Ovary (tissue), 9 donors: ENCODE measurements around the gene GCA. TPM values are rescaled to one million over a fixed set of nuclear protein-coding genes. Genes with fewer than 3 reads are reported as not detected.

ENCODE experiments used
- DNase-seq, 5 donors: peaks; one replicate each; pipeline ENCODE4 v3.0.0-alpha.2; 2019 to 2020
- H3K27ac ChIP-seq, 2 donors: fragments of 200-600 bp; one replicate each; pipeline versions ENCODE4 v1.5.1 to v1.8.0; 2019 to 2022
- H3K27me3 ChIP-seq: fragments of 200-600 bp; one replicate; pipeline ENCODE4 v1.8.0; 2022
- H3K36me3 ChIP-seq: fragments of 200-600 bp; sonication (generic); one replicate; pipeline ENCODE4 v1.5.1; 2019
- H3K4me1 ChIP-seq: one replicate; pipeline ENCODE4 v1.8.1; 2013; ENCODE audit warnings: mild to moderate bottlenecking, moderate library complexity; ENCODE audit not compliant: insufficient read depth
- H3K4me3 ChIP-seq: fragments of 200-600 bp; sonication (generic); one replicate; pipeline ENCODE4 v1.5.1; 2017
- H3K9me3 ChIP-seq, 2 donors: fragments of 200-600 bp in 1 of 2; sonication (generic) in 1 of 2; one replicate each; pipeline versions ENCODE4 v1.5.1 to v1.8.1; 2013 to 2019; ENCODE audit warnings: mild to moderate bottlenecking in 1 of 2, moderate library complexity in 1 of 2
- CTCF ChIP-seq, 3 donors: fragments of 450-650 bp in 2 of 3; fragments of 200-600 bp in 1 of 3; IDR thresholded peaks; one replicate each; pipeline versions ENCODE4 v1.5.1 to v1.8.0; 2016 to 2022; ENCODE audit warnings: antibody characterized with exemption in 3 of 3, mild to moderate bottlenecking in 1 of 3
- EP300 ChIP-seq: sonication (generic); formaldehyde crosslinking; IDR thresholded peaks from one replicate; pipeline ENCODE4 v1.6.1; 2017; ENCODE audit warnings: antibody characterized with exemption
- POLR2A ChIP-seq: fragments of 450-650 bp; IDR thresholded peaks from one replicate; pipeline ENCODE4 v1.6.1; 2017; ENCODE audit warnings: antibody characterized with exemption, mild to moderate bottlenecking, moderate library complexity
- WGBS, 3 donors: extraction: QIAGEN DNeasy Blood & Tissue Kit in 1 of 3; methylation state at CpG; one replicate each; pipeline versions ENCODE4 v1.1.5 to v1.1.7; 2013 to 2017; 5-methylcytosine and 5-hydroxymethylcytosine counted together
- intact Hi-C, 4 donors: fragments of 100-400 bp; cut with DNase I; formaldehyde crosslinking; loops; one replicate each; pipeline versions ENCODE4 v1.11.0 to v1.15.1; 2022 to 2023
- polyA plus RNA-seq, 2 donors: library from polyadenylated mRNA; stranded (reverse); fragments of 200-250 nt in 1 of 2; fragments of 350-450 nt in 1 of 2; fragmentation: Illumina TruSeq in 1 of 2; extraction: RNeasy Lipid Tissue Mini Kit (QIAGEN cat#74804) in 1 of 2; gene quantifications; one replicate each; pipeline ENCODE4 v1.2.3, GENCODE V29; 2013 to 2014
- total RNA-seq, 7 donors: library from RNA; depleted of rRNA in 2 of 7; stranded (reverse); fragments of >200 nt in 2 of 7; fragmentation: NEBNext Ultra II Directional in 3 of 7; extraction: Animal tissue kit (Norgen Biotek cat#: 25700) in 3 of 7; gene quantifications; one replicate each; pipeline versions ENCODE4 v1.1.0 to v1.2.4, GENCODE V29; 2016 to 2023
- donor health status: DM: no; HTN: no; CAD: no; lungs with moderate emphysema.
- donor health status: DM: no; HTN: no; CAD: no.
- donor health status: Bipolar disorder and iron deficiency.
- donor health status: DM: yes; HTN: yes; CAD: no.
- donor health status: DM: no; HTN: no; CAD: no.
- donor health status: DM: yes; HTN: yes; CAD: no.

GCA gene
- total and polyA plus RNA-seq, 9 donors, result 7.2 to 23.3 (median 12.5) TPM

DNA sequence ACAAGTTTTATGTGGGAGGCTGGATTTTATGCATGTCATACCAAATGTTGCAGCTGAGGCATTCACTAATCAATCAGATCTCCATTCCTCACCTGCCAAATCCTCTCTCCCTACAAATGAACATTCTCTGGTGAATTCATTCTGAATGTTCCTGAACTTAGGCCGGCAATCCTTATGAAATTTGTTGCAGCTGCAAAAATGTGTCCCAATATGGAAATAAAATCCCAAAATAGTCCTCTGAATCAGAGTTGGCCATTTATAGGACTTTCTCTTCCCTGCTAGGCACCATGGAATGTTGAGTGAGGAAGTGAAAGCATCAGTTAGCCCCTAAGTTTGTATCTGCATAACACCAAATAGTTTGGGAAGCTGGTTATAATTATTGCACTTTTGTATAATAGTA, 25.6 kb downstream of the GCA start:
- no peak overlapping the region for H3K4me3 ChIP-seq
- DNase-seq, result no peak
- no peaks in the 10 kb centered on the region for H3K4me1 ChIP-seq
- no peaks in the 10 kb centered on the region for H3K27me3 ChIP-seq
- H3K9me3 ChIP-seq, result no peaks in the 10 kb centered on the region
- intact Hi-C loops, result no loop called here
- H3K27ac ChIP-seq, result no peak overlapping the region
- TF ChIP-seq EP300 (no peak), POLR2A (no peak), CTCF (IDR thresholded peaks at IDR 0.05) (no peak)
- 44 to 71% (median 60%) methylated on average over 1 of the region's 1 CpG for WGBS, 3 donors
- H3K36me3 ChIP-seq, result no peaks in the 10 kb centered on the region

DNA sequence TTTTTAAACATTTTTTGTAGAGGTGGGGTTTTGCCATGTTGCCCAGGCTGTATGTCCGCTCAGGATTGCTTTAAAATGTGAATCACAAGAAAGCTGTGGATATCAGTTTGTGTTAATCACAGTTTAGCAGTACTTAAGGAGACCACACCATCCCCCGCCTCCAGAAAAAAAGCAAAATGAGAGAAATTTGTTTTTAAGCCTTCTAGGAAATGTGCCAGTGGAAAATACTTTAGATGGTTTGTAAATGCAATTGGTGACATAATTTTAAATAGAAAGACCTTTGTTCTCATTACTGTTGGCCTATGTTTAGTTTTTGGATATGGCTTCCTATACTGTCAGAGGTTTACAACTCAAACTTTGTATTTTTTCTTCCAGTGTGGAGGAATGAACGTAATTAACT, 27.0 kb downstream of the GCA start:
- no peak for DNase-seq
- no peaks in the 10 kb centered on the region for H3K9me3 ChIP-seq
- H3K27me3 ChIP-seq, result no peaks in the 10 kb centered on the region
- no peak overlapping the region for H3K4me3 ChIP-seq
- intact Hi-C loops, result no loop called here
- TF ChIP-seq EP300 (no peak), CTCF (IDR thresholded peaks at IDR 0.05) (no peak), POLR2A (no peak)
- WGBS, 3 donors, result 51 to 63% (median 59%) methylated on average over 3 of the region's 3 CpGs
- H3K36me3 ChIP-seq, result no peaks in the 10 kb centered on the region
- H3K27ac ChIP-seq, result no peak overlapping the region
- H3K4me1 ChIP-seq, result no peaks in the 10 kb centered on the region

- no peak for DNase-seq
- intact Hi-C loops, result no loop called here
- no peak overlapping the region for H3K27ac ChIP-seq
- no peak overlapping the region for H3K4me3 ChIP-seq
- no peaks in the 10 kb centered on the region for H3K4me1 ChIP-seq
- H3K36me3 ChIP-seq, result no peaks in the 10 kb centered on the region
- H3K27me3 ChIP-seq, result no peaks in the 10 kb centered on the region
- no peaks in the 10 kb centered on the region for H3K9me3 ChIP-seq
- TF ChIP-seq CTCF (IDR thresholded peaks at IDR 0.05), result no peak
- TF ChIP-seq EP300, result no peak
- TF ChIP-seq POLR2A, result no peak
These were observed 28.9 kb downstream of the GCA start for GRCh38 chr2:162372818-162373217.

- Histone ChIP-seq H3K27ac (no peak overlapping the region), H3K4me1 (no peaks in the 10 kb centered on the region), H3K27me3 (no peaks in the 10 kb centered on the region), H3K4me3 (no peak overlapping the region), H3K36me3 (no peaks in the 10 kb centered on the region), H3K9me3 (no peaks in the 10 kb centered on the region)
- 82 to 87% (median 86%) methylated on average over 12 of the region's 12 CpGs for WGBS, 3 donors
- DNase-seq, result no peak
- intact Hi-C loops, result no loop called here
- no peak for TF ChIP-seq CTCF (IDR thresholded peaks at IDR 0.05)
- TF ChIP-seq EP300, result no peak
- no peak for TF ChIP-seq POLR2A
These were observed 36.0 kb downstream of the GCA start for GRCh38 chr2:162379719-162380580.
